ENCODE measurements around the gene CALHM1.
"Not testable (repeated sequence)": the region's sequence is repeated elsewhere in the genome, so short reads cannot be mapped to it uniquely, and the experiment has no call there.

Gene CALHM1

DNA sequence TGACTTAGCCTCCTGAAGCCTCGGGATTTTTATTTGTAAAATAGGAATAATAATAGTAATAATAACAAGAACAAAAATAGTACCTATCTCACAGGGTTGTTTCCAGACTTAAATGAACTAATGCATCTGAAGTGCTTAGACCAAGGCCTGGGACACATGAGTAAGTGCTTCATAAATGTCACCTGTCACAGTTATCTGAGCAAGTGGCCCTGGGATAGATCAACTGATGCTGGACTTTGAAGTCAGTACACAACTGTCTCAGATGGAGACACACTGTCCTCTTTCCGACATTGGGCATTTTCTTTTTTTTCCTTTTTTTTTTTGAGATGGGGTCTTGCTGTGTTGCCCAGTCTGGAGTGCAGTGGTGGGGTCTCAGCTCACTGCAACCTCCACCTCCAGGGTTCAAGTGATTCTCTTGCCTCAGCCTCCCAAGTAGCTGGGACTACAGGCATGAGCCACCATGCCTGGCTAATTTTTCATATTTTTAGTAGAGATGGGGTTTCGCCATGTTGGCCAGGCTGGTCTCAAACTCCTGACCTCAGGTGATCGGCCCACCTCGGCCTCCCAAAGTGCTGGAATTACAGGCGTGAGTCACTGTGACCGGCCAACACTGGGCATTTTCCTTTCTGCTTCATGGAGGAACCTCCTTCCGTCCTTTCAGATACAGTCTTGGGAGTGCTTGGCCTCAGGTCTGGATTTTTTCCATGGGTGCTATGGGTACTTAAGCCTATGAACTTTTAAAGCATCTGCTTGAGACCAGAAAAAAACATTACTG lies 28.1 kb upstream of the CALHM1 start:
- not testable (repeated sequence) for DNase-seq (ENCODE audit: low read depth)

DNA sequence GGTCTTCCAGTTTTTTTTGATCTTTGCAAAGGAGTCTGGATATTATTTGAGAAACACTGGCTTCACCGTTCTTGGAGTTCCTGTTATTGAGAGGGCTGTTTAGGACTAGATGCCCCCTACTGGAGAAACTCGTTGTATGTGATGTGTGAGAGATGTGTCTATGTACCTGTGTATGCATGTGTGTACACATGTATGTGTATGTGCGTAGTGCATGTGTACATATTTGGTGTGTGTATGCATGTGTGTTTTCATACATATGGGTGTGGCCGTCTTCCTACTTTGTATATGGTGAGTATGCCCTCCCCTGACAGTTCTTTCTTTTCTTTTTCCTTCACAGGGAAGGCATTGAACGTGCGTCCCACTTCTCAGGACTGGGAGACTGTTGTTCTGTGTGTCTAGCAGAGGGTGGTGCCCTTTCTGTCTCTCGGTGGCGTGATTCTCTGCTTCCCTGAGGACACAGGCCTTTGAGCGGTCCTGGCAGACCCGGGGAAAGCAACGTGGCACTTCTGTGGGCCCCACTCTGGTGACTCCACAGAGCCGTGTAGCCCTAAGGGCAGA lies 23.4 kb upstream of the CALHM1 start:
- peak; percentile 33 for DNase-seq (ENCODE audit: low read depth)

DNA sequence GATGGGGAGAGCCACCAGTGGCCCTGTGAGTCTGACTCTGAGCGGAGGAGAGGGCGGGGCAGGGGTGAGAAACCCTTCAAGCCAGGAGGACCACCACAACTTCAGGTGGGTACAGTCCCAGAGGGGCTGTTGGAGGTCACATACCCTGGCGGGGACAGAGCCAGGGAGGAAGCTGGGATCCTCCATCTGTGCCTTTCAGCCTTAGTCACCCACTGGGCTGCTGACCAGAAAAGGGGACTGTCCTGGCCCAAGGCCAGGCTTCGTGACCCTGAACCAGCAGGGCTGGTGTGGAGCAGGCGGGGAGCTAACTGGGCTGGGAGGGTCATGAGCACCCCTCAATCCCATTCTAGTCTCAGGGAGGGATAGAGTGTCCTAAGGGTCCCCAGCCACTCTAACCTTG lies 21.8 kb upstream of the CALHM1 start:
- DNase-seq (ENCODE audit: low read depth): peak; percentile 36

DNA sequence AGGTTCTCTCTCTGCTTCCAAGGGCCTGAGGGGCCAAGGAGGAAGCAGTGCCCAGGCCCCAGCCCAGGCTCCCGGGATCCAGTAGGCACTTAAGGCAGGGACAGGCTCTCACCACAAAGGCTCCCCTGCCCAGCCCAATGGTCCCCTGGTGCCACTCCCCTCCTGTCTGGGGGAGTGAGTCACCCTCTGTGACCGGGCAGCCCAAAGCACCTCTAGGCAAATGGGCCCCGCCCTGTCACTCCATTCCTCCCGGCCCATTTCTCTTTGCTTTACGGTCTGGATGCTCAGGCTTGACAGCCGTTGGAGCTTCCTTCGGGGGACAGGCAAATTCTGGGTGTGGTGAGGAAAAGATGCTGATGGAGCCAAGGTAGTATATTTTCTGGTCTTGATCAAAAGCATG lies 20.4 kb upstream of the CALHM1 start, which contains the start of gene CALHM3:
Gene CALHM3, minus strand, starts transcription at position 106 of the 400 bp plus-strand sequence. CDS start 208 bp downstream, outside the sequence.
- no peak for DNase-seq (ENCODE audit: low read depth)

DNA sequence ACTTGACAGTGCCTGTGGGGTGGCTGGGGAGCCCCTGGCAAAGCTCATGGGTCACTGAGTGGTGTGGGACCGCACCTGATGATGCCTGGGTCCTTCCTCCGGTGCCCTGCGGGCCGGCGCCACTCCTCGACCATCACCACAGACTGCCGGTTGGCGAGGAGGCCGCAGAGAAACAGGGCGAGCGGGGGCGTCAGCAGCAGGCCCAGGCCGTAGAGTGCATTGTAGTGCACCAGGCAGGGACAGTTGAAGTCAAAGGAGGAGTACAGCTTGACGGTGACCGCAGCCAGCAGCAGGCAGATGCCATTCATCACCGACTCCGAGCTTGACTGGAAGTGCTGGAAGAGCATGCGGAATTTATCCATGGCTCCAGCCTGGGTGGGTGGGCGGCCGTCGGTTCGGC lies 20.0 kb upstream of the CALHM1 start:
- DNase-seq (ENCODE audit: low read depth): no peak

DNA sequence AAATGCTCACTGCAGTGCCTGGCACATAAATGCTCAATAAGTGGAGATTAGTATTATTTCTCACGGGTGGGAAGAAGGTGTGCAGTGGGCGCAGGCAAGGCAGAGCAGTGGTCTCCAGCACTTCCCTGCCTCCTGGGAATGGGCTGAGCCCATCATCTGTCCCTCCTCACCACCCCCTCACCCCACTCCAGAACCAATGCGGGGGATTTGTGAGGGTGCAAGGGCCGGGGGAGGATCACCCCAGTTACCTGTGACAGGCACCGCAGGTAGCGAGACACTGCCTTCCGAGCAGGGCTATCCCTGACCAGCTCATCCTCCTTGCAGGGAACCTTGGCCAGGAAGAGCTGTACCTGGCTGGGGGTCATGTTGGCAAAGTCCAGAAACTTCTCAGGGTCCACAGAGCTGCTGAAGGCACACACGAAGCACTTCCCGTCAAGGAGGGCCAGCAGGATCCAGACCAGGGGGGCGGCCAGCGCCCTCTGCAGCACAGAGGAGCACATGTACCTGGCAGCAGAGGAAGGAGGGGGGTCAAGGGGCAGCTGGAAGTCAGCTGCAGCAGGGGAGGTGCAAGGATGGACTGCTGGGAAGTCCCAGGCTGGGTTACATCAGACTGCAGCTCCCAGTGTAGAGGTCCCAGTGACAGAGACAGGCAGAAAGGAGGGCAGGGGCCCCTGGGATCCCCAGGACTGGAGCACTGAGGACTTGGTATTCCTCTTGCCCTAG lies 17.5 kb upstream of the CALHM1 start:
- DNase-seq (ENCODE audit: low read depth): no peak

DNA sequence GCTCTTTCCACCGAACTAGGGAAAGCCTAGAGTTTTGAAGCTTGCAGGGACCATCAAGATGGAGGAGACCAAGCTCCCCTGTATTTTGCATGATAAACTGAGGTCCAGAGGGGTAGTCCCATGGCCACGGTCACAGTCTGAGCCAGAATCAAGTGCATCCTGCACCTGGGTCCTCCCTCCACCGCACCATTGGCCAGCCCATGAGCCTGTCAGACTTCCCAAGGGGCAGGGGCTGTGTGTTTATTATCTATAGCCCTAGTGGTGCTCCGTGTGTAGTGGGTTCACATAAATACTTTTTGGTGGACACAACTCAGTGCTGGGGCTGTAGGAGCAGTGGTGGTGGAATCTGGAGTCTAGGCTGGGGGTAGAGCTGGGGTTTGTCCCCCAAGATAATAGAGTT lies 16.7 kb upstream of the CALHM1 start:
- no peak for DNase-seq (ENCODE audit: low read depth)

DNA sequence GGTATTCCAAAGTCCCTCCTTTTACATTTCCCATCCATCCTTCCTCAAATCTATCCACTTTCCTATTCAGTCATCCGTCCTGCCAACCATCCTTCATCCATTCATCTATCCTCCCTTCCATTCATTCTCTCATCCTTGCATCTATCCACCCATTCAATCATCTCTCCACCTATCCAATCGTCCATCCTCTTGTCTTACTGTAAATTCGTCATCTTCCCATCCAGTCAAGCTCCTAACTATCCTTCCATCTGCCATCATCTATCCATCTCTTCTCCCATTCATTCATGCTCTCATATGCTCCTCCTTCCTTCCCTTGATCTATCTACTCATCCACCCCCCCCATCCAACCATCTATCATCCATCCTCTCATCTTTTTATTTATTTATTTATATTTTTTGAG lies 15.4 kb upstream of the CALHM1 start:
- no peak for DNase-seq (ENCODE audit: low read depth)

DNA sequence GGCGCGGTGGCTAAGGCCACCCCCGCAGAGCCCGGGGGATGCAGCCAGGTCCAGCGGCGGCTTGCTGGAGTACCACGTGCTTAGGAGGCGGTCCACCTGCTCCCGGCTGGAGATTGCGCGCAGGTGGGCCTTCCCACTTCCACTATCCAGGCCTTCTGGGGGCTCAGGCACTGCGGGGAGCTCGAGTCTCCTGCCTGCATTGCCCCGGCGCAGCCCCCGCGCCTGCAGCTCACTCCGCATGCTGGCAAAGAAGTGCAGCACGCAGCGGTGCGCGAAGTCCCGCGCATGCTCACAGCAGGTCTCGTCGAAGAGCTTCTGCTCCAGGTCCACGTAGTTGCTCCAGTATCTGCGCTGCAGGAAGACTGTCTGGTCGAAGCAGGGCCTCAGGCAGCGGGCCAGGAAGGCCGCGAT lies 14.6 kb upstream of the CALHM1 start:
- no peak for DNase-seq (ENCODE audit: low read depth)

DNA sequence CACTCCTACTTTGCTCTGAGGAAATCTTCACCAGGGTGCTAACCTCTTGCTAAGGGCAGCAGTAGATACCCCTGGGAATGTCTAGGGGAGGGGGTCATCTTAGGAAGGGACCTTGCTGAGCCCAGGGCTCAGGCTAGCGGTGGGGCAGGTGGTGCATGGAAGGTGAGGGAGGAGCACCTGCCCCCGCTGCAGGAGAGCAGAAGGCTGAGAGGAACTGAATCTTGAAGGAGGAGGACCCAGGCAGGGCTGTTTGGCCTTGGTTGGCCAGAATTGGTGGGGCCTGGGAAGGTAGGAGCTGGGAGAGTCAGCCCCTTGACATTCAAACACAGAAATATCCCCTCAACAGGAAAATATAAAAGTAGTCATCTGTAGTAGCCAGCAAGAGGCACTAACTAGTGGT lies 13.3 kb upstream of the CALHM1 start:
- no peak for DNase-seq (ENCODE audit: low read depth)

DNA sequence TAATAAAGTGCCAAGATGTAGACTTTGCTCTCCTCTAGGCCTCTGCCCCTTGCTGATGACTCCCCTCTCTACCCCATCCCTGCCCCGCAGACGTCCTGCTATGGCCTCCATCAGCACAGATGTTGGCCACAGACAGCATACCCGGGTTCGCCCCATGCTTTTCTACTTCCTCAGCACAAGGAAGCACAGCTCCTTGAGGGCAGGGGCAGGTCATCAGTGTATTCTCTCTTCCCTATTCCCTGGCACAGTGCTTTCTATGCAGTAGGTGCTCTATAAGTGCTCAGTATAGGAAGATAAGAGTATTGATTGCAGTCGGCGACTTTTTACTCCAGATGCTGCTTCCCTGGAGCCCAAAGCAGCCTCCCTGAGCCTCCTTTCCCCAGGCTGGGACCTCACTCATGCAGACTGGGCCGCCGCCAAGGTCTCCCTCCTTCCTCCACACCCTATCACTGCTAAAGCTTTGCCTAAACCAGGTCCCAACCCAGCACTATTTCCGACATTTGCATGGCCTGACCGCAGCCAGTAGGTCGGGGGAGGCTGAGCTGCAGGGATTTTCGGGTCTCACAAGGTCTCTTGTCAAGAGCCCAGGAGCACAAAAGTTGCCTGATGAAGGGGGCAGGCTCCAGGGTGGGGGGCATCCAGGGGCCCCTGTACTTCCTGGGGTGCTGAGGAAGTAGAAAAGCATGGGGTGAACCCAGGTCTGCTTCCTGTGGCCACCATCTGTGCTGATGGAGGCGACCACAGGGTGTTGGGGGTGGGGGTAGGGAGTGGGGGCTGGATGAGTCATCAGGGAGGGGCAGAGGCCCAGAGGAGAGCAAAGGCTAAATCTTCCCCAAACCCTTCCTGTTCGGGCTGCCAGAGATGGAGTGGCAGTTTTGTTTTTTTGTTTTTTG lies 12.3 kb upstream of the CALHM1 start:
- no peak for DNase-seq (ENCODE audit: low read depth)

DNA sequence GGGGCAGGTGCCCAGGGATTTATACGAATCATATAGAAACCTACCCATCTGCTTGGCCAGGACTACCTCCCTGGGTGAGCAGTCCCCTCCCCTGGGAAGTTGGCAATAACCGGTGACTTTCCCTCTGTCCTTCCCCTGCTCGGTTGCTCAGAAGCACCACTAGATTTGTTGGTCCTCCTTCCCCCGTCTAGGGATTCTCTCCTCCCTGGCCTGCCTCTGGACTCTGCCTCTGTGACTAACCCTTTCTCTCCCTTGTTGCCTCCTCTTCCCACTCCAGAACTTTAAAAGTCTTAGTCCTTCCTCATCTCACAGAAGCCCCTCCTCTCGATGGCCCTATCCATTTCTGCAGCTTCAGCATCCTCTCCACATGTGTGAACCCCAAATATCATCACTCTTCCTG lies 10.5 kb upstream of the CALHM1 start:
- no peak for DNase-seq (ENCODE audit: low read depth)

DNA sequence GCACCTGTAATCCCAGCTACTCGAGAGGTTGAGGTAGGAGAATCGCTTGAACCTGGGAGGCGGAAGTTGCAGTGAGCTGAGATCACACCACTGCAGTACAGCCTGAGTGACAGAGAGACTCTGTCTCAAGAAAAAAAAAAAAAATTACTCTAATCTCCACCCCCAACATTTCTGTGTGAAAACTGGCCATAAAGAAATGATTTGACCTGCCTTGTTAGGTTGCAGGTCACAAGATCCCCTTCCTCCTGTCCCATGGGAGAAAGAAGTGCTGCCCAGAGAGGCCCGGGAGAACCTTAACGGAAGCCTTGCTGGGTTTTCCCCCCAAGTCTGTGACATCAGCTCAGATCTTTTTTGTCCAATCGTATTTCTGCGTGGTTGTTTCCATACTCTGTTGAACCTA lies 8.7 kb upstream of the CALHM1 start:
- DNase-seq (ENCODE audit: low read depth): no peak

DNA sequence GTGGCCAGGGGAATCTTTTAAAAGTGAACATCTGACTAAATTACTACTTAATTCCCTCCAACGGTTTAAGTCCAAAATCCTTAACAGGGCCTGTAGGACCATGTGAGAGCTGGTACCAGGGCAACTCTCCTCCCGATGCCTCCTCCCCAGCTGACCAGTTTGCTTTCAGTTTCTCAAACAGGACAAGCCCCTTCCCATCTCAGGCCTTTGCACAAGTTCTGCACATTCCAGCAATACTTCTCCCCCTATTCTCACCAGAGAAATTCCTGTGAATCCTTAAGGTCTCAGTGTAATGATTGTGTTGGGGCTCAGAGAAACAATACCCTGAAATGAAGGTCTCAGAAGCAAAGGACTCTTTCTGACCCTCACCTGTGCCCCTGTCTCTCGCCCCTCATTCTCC lies 8.0 kb upstream of the CALHM1 start:
- DNase-seq (ENCODE audit: low read depth): no peak

DNA sequence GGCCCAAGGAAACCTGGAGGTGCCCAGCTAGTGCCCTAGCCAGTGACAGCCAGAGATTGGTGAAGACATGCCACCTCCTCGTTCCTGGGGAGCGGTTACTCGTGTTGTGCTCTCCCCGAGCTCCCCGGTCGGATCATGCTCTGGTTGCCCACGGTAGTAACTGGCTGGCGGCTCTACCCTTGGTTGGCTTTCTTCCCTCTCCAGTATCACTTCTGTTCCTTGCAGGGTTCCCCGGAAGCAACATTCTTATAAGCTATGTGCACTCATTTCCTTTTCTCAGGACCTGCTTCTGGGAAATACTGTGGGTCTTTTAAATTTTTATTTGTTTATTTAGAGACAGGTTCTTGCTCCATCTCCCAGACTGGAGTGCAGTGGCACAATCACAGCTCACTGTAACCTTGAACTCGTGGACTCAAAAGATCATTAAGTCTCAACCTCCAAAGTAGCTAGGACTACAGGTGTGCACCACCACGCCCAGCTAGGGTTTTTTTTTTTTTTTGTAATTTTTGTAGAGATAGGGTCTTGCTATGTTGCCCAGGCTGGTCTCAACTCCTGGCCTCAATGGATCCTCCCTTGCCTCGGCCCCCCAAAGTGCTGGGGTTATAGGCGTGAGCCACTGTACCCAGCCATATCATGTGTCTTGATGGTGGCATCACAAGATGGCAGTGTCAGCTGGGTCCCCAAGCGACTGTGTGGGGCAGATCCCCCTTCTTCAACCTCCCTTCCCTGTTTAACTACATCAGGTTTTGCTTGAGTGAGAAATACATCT lies 6.9 kb upstream of the CALHM1 start:
- no peak for DNase-seq (ENCODE audit: low read depth)

DNA sequence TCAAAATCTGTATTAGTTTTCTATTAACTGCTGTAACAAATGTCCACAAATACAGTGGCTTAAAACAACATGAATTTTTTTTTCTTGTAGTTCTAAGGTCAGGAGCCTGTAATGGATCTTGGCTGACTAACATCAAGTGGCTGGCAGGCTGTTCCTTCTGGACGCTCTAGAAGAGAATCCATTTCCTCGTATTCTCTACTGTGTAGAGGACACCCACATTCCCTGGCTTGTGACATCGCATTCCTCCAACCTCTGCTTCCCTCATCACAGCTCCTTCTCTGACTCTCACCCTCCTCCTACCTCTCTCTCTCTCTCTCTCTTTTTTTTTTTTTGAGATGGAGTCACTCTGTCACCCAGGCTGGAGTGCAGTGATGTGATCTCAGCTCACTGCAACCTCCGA lies 4.8 kb upstream of the CALHM1 start:
- DNase-seq (ENCODE audit: low read depth): no peak

DNA sequence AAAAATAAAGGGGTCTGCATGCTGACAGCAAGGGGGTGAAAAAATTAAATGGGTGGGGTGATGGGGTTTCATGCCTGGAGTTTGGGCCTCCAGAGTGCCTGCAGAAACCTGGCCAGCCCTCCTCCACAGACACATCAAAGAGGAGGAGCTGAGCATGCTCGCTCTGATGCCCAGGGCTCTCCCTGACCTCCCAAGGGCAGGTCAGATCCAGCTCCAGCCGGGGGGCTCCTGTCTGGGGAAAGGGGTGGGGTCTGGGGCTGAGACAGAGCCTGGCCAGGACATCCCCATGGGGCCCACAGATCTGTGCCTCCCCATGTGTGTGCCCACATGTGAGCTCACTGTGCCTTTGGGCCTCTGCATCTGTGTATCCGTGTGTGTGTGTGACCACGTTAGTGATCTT lies 915 bp upstream of the CALHM1 start:
- no peak for DNase-seq (ENCODE audit: low read depth)

DNA sequence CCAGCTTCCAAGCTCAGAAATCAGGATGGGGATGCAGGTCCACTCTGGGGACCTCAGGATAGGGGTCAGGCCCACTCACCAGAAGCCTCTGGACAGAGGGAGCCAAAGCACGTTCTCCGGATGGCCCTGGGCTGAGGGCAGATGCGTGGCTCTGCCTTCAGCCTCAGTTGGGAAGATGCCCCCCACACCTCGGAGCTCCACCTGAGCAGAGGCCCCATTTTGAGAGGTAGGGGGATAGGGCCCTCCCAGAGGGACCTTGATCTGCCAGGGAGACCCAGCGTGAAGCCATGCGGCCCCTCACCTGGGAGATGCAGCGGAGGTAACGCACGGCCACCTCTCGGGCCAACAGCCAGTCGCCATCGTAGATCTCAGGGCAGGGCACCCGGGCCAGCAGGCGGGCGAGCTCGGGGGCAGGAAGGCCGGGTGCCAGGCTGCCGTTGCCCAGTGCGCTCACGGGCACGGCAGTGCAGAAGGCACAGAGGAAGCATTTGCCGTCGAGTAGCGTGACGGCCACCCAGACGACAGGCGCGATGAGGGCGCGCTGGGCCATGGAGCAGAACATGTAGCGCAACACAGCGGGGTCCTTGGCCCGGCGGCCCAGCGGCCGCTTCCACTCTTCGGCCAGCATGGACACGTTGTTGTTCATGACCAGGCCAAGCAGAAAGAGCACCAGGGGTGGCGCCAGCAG lies 660 bp downstream of the CALHM1 start:
- no peak for DNase-seq (ENCODE audit: low read depth)

DNA sequence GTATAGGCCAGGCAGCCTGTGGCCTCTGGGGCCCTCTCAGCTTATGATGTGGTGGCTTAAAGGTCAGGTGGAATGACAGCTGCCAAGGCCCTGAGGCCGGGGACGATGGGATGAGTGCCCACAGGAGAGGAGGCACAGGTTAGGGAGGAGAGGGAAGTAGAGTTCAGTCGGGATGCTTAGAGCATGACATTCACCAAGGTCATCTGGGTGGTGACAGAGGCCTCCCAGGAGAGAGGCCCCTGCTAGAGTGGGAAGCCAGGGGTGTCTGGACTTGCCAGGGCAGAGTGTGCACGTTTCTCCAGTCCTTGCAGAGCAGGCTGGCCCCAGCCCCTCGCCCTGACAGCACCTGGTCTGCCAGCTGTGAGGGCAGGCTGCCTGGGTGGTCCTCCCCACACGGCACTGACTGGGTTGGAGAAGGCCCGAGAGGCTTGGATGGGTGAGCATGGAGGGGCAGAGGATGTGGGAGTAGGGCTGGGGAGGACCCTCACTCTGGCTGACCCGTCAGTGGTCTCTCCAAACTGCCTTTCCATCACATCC lies 1.5 kb downstream of the CALHM1 start:
- no peak for DNase-seq (ENCODE audit: low read depth)

DNA sequence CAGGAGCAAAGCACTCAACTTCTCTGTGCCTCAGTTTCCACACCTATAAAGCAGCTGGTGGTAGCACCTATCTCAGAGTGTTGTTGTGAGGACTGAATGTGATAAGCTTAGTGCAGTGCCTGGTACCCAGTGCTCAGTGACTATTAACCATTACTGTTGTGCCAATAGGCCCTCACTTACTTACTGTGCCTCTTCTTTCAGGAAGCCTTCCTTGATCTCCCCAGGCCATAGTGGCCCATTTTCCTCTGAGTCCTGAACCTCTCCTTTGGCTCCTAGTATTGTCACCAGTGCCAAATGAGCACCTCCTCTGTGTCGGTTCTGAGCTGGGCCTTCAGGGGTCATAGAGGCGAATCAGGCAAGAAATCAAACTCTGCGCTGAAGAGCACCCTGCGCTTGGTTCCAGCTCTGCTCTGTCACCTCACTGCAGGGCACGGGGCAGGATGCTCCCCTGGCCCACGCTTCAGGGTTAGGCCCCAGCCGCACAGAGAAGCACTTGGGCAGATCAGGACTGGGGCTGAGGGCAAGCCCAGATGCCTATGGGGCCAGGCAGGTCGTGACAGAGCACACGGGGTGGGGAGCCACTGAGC lies 2.5 kb downstream of the CALHM1 start:
- no peak for DNase-seq (ENCODE audit: low read depth)

All from GM04504 (cell line).